H54 (cell line): Measurements from ENCODE around the gene SLC29A1.

Experiments used
- DNase-seq: peaks from one replicate; pipeline ENCODE4 v3.0.0; 2011; ENCODE audit warnings: low spot score, mixed read lengths; ENCODE audit not compliant: insufficient read length
- FAIRE-seq: peaks from 3 replicates; lab custom pipeline; 2011; peaks lifted over from hg19 to GRCh38; lab: Jason Lieb, UNC
- POLR2A ChIP-seq: IDR thresholded peaks from 2 replicates; pipeline ENCODE4 v1.6.1; 2011; ENCODE audit warnings: low read depth, mild to moderate bottlenecking, low read length

The SLC29A1 gene

DNA sequence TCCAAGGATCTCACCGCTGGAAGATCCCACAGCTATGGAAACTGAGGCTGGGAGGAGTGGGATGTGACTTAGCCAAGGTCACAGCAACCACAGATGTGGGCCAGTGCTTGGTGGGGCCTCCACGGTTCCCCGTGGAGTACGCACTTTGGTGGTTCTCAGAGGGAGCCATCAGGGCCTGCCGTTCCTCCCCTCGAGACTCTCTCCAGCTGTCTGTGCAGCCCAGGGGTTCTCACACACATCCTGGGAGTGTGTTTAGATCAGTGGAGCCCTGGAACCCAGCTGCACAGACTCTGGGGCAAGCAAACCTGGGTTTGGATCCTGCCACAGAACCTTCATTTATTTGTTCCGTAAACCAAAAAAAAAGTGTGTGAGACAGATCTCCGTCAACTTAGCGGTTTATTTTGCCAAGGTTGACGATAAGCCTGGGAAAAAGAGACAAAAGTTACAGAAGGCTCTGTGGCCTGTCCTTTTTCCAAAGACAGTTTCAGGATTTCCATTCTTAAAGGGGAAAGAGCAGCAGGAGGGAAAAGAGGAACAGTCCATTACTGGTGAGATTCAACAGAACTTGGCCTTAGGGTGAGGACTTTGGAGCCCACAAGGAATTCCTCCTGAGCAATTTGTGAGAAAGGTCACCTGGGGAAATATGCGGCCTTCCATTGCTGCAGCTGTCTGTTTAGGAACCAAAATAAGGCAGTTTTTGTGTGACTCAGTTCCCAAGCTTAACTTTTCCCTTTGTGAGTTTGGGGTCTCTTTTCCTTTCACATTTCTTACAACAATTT, 20.2 kb upstream of the SLC29A1 start:
- TF ChIP-seq POLR2A: no peak
- FAIRE-seq (no peak), DNase-seq (peak; percentile 1)

GRCh38 chr6:44203955-44204354, 19.4 kb upstream of the SLC29A1 start:
- DNase-seq (no peak), FAIRE-seq (no peak)
- TF ChIP-seq POLR2A: no peak

GRCh38 chr6:44207966-44208365, 15.4 kb upstream of the SLC29A1 start:
- DNase-seq: no peak
- no peak for TF ChIP-seq POLR2A
- FAIRE-seq: no peak

DNA sequence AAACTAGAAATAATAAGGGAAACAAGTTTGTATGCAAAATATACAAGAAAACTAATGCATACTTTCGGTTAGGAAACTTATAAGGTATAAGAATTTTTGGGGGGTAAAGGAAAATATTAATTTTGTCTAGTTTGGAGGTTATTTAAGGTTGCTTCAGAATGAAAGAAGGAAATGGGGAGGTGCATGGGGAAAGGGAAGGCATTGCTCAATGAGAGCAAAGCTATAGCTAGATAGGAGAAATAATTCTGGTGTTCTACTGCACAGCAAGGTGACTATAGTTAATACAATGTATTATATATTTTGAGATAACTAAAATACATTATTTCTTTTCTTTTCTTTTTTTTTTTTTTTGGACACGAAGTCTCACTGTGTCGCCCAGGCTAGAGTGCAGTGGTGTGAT, 12.1 kb upstream of the SLC29A1 start:
- FAIRE-seq: no peak
- no peak for TF ChIP-seq POLR2A

DNA sequence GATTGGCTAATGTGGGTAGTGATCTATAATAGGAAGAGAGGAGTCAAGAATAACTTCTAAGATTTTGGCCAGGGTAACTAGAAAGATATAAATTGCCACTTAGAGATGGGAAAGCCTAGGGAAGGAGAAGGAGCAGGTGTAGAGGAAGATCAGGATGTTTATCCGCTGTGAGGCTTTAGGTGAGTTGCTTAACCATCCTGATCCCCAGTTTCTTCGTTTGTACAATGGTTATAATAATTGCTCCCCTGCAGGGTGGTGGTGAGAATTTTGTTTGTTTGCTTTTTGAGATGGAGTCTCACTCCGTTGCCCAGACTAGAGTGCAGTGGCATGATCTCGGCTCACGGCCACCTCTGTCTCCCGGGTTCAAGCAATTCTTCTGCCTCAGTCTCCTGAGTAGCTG, 9.1 kb upstream of the SLC29A1 start:
- no peak for FAIRE-seq
- TF ChIP-seq POLR2A: no peak
- DNase-seq: no peak

More for the DNA sequence above, 12.1 kb upstream of the SLC29A1 start:
- DNase-seq: no peak

DNA sequence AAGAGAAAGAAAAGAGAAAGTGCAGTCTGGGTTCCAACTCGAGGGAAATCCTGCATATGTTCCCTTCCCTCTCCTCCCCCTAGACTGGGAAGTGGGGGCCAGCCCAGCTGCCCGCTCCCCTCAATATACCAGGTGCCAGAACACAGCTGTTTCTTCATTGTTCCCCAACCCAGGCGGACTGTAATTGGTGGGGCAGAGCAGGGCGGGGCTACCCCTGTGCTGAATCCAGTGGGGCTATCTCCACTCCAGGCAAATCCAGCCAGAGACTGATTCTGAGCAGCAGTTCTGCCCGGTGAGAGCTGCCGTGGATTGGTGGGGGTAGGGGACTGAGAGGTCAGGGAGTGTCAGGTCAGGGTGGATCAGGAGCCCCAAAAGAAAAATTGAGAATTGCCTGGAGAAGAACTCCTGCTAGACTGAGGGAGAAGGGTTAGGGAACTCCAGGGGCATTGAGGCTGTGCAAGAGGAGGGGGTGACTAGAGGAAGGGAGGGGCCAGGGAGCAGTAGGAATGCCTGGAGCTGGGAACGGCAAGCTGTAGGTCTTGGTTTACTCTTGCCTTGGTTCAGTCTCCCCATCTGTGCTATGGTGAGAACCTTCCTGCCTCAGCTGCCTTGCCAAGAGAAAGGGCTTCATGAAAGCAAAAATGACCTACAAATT, 6.6 kb upstream of the SLC29A1 start, which contains the start of gene MYMX:
Gene MYMX, plus strand, starts transcription at position 250 of the 655 bp plus-strand sequence. CDS start 546 bp downstream, outside the sequence.
- TF ChIP-seq POLR2A: no peak
- DNase-seq (no peak), FAIRE-seq (no peak)

- FAIRE-seq (no peak), DNase-seq (peak; percentile 72)
- TF ChIP-seq POLR2A: 0 out of 2 replicates have a peak, but pooled peaks have one; percentile 20
These were observed 5.9 kb upstream of the SLC29A1 start for GRCh38 chr6:44217332-44218143.

DNA sequence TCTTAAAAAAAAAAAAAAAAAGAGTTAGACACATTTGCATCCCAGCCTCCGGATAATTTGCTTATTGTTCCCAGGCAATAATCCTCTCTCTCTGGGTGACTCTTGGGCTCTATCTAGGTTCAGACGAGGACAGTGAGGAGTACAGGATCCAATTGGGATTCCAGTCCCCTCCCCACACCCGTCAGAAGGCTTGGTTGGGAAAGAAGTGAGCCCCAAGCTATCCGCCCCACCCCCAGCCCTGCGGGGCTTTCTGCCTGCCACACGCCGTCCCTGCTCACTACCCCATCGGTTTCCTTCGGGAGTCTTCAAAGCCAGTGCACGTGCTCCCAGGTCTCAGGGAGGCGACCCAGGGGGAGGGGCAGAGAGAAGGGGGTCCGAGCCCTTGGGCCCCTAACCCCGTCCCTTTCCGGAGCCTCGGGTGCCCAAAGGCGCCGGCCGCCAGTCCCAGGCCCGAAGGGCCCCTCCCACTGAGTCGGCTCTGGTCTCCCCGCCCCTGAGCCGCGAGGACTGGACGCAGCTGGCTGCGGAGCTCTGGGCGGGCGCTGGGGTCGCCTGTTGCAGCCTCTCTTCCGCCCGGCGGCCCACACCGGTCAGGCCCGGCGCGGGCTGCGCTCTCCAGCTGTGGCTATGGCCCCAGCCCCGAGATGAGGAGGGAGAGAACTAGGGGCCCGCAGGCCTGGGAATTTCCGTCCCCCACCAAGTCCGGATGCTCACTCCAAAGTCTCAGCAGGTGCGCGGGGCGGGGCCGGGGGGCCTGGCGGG, 4.2 kb upstream of the SLC29A1 start:
- no peak for FAIRE-seq
- TF ChIP-seq POLR2A: no peak
- peak; percentile 81 for DNase-seq

DNA sequence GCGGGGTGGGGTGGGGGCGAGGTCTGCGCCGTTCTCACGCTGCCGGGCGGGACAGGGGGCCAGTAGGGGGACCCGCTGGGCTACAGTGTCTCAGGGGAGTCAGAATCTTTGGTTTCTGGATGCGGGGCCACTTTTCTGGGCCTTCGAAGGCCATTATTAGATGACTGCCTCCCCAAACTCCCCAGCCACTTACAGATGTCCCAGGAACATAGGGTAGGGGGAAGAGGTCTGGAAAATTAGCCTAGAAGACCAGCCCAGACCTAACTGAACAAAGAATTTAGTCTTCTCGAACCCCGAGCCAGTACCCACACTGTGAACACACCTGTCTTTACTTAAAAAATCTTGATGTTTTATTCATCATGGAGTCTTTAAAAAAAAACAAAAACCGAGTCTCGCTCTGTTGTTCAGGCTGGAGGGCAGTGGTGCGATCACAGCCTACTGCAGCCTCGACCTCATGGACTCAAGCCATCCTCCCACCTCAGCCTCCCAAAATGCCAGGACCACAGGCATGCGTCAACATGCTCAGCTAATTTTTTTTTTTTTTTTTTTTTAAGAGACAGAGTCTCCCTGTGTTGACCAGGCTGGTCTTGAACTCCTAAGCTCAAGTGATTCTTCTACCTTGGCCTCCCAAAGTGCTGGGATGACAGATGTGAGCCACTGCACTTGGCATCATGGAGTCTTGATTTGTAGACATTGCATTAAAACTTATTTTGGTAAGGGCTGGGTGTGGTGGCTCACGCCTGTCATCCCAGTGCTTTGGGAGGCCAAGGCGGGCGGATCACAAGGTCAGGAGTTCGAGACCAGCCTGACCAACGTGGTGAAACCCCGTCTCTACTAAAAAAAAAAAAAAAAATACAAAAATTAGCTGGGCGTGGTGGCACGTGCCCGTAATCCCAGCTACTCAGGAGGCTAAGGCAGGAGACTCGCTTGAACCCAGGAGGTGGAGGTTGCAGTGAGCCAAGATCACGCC, 3.3 kb upstream of the SLC29A1 start:
- DNase-seq (no peak), FAIRE-seq (no peak)
- TF ChIP-seq POLR2A: no peak

- DNase-seq: no peak
- FAIRE-seq: no peak
- TF ChIP-seq POLR2A: no peak
These were observed 2.5 kb upstream of the SLC29A1 start for GRCh38 chr6:44220913-44221290.

- FAIRE-seq (peak; percentile 20), DNase-seq (peak; percentile 98)
- no peak for TF ChIP-seq POLR2A
These were observed 2.0 kb upstream of the SLC29A1 start for GRCh38 chr6:44221291-44221960.

GRCh38 chr6:44221961-44222335, 1.4 kb upstream of the SLC29A1 start:
- FAIRE-seq (no peak), DNase-seq (no peak)
- no peak for TF ChIP-seq POLR2A
